GM10248 (cell line): ENCODE measurements around the gene CAMKMT.

Experiments
- CTCF ChIA-PET: fragments of 300-600 bp; sonication (Branson Sonifier 250); formaldehyde crosslinking; extraction: SDS; loops from one replicate; lab custom pipeline; 2021; ENCODE audit warnings: antibody characterized with exemption; lab: Yijun Ruan, JAX
- POLR2A ChIA-PET: fragments of 350-650 bp; sonication (Branson Sonifier 250); formaldehyde crosslinking; extraction: SDS; loops from one replicate; lab custom pipeline; 2020; ENCODE audit warnings: antibody characterized with exemption; lab: Yijun Ruan, JAX
- DNase-seq: peaks from one replicate; pipeline ENCODE4 v3.0.0; 2012; ENCODE audit errors: extremely low spot score
- TF ChIP-seq, protein P1 (sequence below): IDR thresholded peaks from 2 replicates; pipeline ENCODE4 v1.5.1; 2012; ENCODE audit warnings: mild to moderate bottlenecking, low read depth; ENCODE audit errors: extremely low read depth, missing control alignments, control extremely low read depth

Gene CAMKMT

DNA sequence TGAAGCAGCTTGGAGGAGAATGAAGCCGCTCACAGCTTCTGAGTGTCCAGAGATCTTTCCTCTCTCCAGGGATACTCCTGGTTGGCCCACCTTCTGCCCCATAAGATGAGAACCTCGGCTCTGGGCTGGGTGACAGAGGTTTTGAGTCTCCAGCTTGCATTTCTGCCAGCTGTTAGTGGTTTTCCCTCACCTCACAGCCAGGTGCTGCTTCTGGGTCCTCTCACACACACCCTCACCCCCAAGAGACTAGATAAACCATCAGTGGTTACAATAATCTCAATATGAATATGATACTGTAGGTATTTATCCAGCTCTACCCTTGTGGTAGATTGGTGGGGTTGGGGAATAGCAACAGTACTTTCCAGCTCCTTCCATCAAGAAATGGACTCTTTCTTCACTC is 418.0 kb downstream of the CAMKMT start:
- CTCF ChIA-PET, result interaction anchor here (1.0 to 2.2 kb wide), 7 partner anchors 9 to 300 kb away, joined by 4 to 7 read pairs (median 5); no protein-coding TSS in a partner anchor
- TF ChIP-seq, protein P1, sequence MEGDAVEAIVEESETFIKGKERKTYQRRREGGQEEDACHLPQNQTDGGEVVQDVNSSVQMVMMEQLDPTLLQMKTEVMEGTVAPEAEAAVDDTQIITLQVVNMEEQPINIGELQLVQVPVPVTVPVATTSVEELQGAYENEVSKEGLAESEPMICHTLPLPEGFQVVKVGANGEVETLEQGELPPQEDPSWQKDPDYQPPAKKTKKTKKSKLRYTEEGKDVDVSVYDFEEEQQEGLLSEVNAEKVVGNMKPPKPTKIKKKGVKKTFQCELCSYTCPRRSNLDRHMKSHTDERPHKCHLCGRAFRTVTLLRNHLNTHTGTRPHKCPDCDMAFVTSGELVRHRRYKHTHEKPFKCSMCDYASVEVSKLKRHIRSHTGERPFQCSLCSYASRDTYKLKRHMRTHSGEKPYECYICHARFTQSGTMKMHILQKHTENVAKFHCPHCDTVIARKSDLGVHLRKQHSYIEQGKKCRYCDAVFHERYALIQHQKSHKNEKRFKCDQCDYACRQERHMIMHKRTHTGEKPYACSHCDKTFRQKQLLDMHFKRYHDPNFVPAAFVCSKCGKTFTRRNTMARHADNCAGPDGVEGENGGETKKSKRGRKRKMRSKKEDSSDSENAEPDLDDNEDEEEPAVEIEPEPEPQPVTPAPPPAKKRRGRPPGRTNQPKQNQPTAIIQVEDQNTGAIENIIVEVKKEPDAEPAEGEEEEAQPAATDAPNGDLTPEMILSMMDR, result no peak
- POLR2A ChIA-PET, result no interaction called here
- no peak for DNase-seq

DNA sequence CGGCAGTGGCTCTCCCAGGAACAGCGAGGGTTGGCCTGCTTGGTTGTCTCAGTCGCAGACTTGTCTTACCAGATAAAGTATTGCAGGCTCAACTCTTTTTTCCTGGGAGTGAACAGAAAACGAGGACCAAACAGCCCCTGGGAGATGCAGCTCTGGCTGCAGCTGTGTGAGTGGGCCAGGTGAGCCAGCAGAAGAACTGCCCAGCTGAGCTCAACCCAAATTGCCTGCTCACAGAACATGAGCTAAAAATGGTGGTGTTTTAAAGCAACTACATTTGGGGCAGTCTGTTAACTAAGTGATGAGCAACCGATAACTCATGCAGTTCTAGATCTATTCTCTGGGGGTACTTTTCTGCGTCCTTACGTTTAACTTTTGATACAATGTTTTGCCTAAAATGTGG is 418.7 kb downstream of the CAMKMT start:
- ChIA-PET POLR2A (no interaction called here), CTCF (interaction anchor here (1.2 to 2.2 kb wide), 3 partner anchors 10 to 19 kb away, joined by 4 to 7 read pairs (median 5); no protein-coding TSS in a partner anchor)
- DNase-seq, result no peak
- TF ChIP-seq, protein P1, result no peak

DNA sequence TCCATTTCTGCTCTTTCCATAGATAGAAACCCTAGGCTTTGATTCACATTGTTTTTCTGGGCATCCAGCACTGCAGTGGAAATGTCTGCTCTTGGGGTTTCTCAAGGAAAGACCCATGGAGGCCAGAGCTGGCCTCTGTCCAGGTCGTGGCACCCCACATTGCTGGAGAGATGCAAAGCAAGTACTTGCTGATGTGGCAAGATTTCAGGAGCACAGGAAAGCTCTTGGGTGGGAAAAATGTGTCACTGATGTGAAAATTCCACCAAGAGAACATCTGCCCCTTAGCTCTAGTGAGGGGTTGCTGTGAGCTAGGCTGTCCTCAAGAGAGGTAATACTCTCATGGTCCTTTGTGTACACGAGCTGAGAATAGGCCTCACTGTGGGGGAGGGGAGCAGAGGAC is 423.7 kb downstream of the CAMKMT start:
- DNase-seq, result no peak
- ChIA-PET POLR2A (no interaction called here), CTCF (interaction anchor here (1.6 kb wide), 1 partner anchor 195 kb away, joined by 3 read pairs; no protein-coding TSS in a partner anchor)
- TF ChIP-seq, protein P1, result no peak

DNA sequence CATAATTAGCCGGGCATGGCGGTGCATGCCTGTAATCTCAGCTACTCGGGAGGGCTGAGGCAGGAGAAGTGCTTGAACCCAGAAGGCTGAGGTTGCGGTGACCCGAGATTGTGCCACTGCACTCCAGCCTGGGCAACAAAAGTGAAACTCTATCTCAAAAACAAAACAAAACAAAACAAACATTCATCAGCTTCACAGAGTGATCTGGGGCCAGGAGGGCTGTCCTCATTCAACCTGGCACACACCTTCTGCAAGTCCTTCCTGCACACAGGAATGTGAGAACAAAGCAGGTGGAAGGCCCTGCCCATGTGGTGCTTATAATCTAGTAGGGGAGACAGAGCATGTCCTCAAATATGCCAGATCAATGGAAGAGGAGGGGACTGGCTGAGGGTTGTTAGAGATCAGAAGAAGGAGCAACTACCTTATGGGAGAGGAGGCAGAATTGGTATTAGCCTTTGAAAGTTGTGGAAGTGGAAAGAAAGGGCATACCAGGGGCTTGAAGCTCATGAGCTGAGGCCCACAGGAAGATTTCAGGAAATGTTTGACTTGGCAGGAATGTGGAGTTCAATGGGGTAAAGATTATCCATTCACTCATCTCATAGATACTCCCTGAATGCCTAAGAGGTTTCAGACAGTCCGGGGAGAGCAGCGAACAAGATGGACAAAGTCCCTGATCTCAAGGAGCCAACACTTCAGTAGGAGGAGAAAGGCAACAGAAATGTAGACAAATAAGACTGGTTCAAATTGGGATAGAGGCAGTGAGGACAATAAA is 424.5 kb downstream of the CAMKMT start:
- ChIA-PET CTCF (interaction anchor here (1.6 kb wide), 1 partner anchor 195 kb away, joined by 3 read pairs; no protein-coding TSS in a partner anchor), POLR2A (no interaction called here)
- TF ChIP-seq, protein P1, result no peak
- DNase-seq, result no peak

DNA sequence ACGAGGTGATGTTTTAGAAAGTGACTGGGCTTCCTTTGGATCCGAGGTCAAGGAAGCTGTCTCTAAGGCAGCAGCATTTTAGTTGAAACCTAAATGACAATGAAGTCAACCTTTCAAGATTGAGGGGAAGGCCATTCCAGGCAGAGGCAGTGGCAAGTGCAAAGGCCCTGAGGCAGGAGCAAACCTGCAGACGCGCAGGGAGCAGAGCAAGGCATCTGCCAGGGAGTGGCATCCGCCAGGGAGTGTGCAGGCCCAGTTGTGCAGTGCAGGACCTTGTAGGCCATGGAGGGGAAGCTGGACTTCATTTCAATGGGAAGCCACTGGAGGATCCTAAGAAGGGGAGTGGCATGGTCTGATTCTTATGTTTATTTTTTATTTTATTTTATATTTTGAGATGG is 425.1 kb downstream of the CAMKMT start:
- ChIA-PET CTCF (interaction anchor here (1.6 kb wide), 1 partner anchor 194 kb away, joined by 3 read pairs; no protein-coding TSS in a partner anchor), POLR2A (no interaction called here)
- TF ChIP-seq, protein P1, result no peak
- DNase-seq, result no peak

DNA sequence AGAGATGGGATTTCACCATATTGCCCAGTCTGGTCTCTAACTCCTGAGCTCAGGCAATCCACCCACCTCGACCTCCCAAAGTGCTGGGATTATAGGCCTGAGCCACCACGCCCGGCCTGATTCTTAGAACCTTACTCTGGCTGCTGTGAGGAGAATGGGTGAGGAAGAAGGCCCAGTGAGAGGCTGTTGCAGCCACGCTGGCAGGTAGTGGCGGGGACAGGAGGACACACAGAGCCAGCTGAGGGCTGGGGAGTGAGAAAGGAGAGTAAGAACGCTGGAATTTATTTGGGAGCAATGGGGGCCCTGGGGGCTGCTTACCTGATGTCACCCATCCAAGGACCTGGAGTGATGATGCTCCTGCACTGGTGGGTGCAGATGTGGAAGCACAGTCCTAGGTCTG is 425.9 kb downstream of the CAMKMT start:
- ChIA-PET POLR2A (no interaction called here), CTCF (no interaction called here)
- TF ChIP-seq, protein P1, result no peak
- no peak for DNase-seq
